Effector memory CD4-positive, alpha-beta T cell (primary cell): ENCODE measurements around the gene CD7.

Source experiments
- DNase-seq, 3 donors: peaks; one replicate each; pipeline ENCODE4 v3.0.0-alpha.2; 2020
- H3K27ac ChIP-seq: 2 replicates; pipeline ENCODE4 v1.7.0; 2013; ENCODE audit warnings: mild to moderate bottlenecking, low read length, moderate library complexity; ENCODE audit not compliant: insufficient read depth, poor library complexity, severe bottlenecking
- H3K27me3 ChIP-seq: replicated peaks from 2 replicates; pipeline ENCODE4 v1.7.0; 2013; ENCODE audit warnings: mild to moderate bottlenecking, low read length; ENCODE audit not compliant: insufficient read depth, control insufficient read depth, poor library complexity, severe bottlenecking
- H3K36me3 ChIP-seq: 2 replicates; pipeline ENCODE4 v1.7.0; 2013; ENCODE audit warnings: mild to moderate bottlenecking, low read length, moderate library complexity; ENCODE audit not compliant: control insufficient read depth, insufficient read depth
- H3K4me1 ChIP-seq: 2 replicates; pipeline ENCODE4 v1.7.0; 2013; ENCODE audit warnings: low read length, mild to moderate bottlenecking; ENCODE audit not compliant: control insufficient read depth, insufficient read depth, poor library complexity, severe bottlenecking
- H3K4me3 ChIP-seq: 2 replicates; pipeline ENCODE4 v1.7.0; 2013; ENCODE audit warnings: low read length, low read depth, mild to moderate bottlenecking; ENCODE audit not compliant: insufficient read depth, poor library complexity, severe bottlenecking
- H3K9me3 ChIP-seq: 2 replicates; pipeline ENCODE4 v1.7.0; 2013; ENCODE audit warnings: mild to moderate bottlenecking, low read length, moderate library complexity; ENCODE audit not compliant: control insufficient read depth

CD7 gene

DNA sequence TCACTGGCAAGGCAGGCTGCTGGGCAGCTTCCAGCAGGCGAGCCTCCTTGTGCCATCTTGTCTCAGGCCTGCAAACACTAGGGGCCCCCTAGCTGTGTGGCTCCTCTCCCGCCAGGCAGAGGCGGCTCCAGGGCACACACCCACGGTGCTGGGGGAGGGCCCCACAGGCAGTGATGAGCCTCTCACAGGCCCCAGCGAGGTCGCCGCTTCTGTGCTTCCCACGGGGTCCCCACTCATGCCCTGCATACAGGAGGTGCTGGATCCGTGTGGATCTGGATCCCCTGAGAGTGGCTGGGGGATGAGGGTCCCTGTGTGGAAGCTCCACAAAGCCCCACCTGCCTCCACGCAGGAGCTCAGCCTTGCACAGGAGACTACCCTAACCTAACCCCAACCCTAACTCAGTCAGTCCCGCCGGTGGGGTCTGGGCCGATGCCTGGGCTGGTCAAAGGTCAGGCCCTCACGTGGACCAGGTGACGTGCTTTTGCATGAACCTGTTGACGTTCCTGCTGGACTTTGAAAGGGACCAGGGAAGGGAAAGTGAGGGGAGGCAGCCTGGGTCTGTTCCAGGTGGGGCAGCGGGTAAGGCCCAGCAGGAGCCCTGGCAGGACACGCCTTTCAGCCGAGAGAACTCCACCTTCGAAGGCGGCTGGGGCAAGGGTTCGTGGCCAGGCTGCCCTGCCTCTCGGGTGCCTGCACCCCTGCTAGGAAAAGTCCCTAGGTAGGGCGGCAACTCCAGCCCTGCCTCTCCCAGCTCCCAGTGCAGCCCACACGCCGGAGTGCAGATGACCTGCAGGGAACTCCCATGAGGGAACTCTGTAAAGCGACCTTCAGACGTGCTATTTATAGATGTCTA lies 11.0 kb upstream of the CD7 start:
- no peaks in the 10 kb centered on the region for H3K27me3 ChIP-seq

DNA sequence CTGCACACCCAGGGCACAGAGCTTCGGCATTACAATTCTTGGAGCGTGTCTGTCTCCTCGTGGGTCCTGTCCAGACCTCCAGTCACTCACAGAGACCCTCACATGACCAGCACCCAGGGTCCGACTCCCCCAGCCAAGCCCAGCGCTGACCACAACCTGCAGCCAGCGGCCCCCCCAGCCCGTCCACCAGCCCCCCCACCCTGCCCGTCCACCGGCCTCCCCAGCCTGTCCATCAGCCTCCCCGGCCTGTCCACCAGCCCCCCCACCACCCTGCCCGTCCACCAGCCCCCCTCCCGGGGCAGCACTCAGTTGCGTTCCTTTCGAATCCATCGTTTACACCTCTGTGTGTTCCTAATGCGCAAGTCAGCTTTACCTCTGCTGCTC lies 10.3 kb upstream of the CD7 start:
- Histone ChIP-seq H3K9me3 (no peaks in the 10 kb centered on the region), H3K27ac (no peak overlapping the region), H3K4me1 (peaks cover 6% of the 10 kb centered on the region), H3K4me3 (no peak overlapping the region), H3K36me3 (no peaks in the 10 kb centered on the region), H3K27me3 (no peaks in the 10 kb centered on the region)
- DNase-seq: no peak

More for the DNA sequence above, 11.0 kb upstream of the CD7 start:
- Histone ChIP-seq H3K4me1 (peaks cover 13% of the 10 kb centered on the region), H3K36me3 (no peaks in the 10 kb centered on the region), H3K9me3 (no peaks in the 10 kb centered on the region), H3K4me3 (no peak overlapping the region), H3K27ac (no peak overlapping the region)
- no peak for DNase-seq

- Histone ChIP-seq H3K4me3 (no peak overlapping the region), H3K36me3 (no peaks in the 10 kb centered on the region), H3K27me3 (no peaks in the 10 kb centered on the region)
These were observed 9.9 kb upstream of the CD7 start for GRCh38 chr17:82327289-82327688.

DNA sequence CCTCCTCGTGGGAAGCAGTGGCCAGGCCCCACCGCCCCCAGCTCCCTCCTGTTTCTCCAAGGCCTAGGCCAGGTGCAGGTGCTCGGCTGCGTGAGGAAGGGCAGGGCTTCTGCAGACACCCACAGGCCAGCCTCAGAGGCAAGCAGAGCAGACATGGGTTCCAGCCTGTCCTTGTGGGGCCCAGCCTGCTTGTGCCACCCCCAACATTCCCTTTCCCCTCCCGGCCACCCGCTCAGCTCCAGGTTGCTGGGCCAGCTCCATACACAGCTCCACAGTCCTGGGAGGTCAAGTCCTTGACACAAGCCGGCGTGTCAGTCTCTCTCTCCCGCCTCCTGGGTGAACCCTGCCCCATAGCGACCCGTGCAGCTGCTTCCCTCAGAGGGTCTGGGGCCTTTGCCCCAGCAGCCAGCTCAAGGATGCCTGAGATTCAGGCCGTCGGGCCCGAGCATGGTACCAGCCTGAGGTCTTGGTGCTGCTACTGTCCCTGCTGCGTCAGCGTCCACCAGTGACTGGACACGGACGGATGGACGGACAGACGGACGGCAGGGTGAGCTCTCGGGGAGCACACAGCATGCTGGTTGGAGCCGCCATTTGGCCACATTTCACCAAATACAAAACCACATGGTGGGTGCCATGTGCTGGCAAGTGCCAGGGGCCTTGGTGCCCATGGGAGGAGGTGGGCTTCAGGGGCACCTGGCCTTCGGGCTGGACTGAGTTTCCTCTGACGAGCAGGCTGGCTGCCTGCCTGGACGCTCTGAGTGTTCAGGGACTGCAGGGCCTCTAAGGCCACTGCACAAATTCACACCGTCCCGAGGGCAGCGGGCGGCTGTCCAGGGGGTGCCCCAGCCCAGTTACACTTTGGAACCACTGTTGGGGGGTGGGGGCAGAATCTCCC lies 8.1 kb upstream of the CD7 start:
- Histone ChIP-seq H3K27me3 (no peaks in the 10 kb centered on the region), H3K36me3 (no peaks in the 10 kb centered on the region), H3K27ac (no peak overlapping the region), H3K4me3 (no peak overlapping the region), H3K4me1 (peaks cover 16% of the 10 kb centered on the region), H3K9me3 (no peaks in the 10 kb centered on the region)
- no peak for DNase-seq

More at GRCh38 chr17:82327289-82327688, 9.9 kb upstream of the CD7 start:
- Histone ChIP-seq H3K27ac (no peak overlapping the region), H3K4me1 (peaks cover 2% of the 10 kb centered on the region), H3K9me3 (no peaks in the 10 kb centered on the region)
- DNase-seq: no peak

DNA sequence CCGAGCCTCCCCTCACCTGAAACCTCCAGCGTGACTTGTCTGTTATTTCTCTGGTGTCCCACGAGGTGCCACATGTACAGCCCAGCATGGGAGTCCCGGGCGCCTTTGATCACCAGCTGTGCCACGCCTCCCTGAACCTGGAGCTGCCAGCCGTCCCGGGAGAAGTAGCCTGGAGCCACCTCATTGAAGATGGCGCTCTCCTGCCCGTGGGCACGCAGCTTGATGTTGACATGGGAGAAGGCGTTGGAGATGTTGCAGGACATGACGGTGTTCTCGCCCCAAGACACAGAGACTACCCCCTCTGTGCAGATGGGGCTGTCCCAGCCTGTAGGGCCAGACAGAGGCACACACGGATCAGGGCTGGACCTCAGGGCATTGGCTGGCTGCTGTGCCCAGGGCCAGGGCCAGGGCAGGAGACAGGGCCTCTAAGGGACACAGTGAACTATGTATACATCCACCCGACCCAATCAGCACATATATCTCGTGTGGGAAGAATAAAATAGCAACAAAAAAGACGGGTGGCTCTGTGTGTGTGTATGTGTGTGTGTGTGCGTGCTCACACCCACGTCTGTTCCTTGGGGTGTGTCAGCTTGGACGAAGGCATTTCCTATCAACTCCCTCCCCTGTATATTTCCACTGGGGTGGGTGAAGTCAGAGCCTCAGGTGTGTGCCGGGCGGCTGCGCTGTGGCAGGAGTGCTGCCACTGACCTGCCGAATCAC lies 7.3 kb upstream of the CD7 start:
- H3K27me3 ChIP-seq: no peaks in the 10 kb centered on the region
- H3K36me3 ChIP-seq: no peaks in the 10 kb centered on the region
- no peak overlapping the region for H3K4me3 ChIP-seq
- H3K9me3 ChIP-seq: no peaks in the 10 kb centered on the region
- peaks cover 21% of the 10 kb centered on the region for H3K4me1 ChIP-seq
- DNase-seq: no peak
- no peak overlapping the region for H3K27ac ChIP-seq

DNA sequence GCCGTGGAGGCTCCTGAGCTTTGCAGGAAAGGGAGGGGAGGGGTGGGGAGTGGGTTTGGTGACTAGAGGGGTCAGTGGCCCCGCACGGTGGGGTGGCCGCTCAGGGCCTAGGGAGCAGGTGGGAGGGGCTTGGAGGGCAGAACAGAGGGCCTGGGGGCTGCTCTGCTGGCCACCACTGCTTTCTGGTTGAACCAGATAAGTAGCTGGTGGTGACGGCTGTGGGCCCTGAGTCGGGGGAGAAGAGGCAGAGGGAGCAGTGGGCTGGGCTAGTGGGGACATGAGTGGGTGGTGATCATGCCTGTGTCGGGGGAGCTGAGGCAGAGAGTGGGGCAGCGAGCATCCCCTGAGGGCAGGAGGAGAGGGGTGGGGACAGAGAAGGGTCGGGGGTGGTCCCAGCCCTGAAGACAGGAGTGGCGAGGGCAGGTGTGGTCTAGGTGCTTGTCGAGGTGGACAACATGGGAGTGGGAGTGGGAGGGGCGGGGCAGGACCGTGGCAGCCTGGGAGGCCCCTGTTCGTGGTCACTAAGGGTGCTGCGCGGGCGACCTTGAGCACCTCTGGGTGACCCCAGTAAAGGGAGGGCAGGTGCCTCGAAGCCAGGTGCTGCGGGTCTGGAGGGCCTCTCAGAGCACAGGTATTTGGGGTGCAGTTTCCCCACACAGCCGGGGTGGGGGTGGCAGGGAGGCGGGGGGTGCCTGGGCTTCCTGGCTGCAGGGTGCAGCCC lies 6.3 kb upstream of the CD7 start:
- H3K36me3 ChIP-seq: no peaks in the 10 kb centered on the region
- H3K4me3 ChIP-seq: no peak overlapping the region
- H3K9me3 ChIP-seq: no peaks in the 10 kb centered on the region

DNA sequence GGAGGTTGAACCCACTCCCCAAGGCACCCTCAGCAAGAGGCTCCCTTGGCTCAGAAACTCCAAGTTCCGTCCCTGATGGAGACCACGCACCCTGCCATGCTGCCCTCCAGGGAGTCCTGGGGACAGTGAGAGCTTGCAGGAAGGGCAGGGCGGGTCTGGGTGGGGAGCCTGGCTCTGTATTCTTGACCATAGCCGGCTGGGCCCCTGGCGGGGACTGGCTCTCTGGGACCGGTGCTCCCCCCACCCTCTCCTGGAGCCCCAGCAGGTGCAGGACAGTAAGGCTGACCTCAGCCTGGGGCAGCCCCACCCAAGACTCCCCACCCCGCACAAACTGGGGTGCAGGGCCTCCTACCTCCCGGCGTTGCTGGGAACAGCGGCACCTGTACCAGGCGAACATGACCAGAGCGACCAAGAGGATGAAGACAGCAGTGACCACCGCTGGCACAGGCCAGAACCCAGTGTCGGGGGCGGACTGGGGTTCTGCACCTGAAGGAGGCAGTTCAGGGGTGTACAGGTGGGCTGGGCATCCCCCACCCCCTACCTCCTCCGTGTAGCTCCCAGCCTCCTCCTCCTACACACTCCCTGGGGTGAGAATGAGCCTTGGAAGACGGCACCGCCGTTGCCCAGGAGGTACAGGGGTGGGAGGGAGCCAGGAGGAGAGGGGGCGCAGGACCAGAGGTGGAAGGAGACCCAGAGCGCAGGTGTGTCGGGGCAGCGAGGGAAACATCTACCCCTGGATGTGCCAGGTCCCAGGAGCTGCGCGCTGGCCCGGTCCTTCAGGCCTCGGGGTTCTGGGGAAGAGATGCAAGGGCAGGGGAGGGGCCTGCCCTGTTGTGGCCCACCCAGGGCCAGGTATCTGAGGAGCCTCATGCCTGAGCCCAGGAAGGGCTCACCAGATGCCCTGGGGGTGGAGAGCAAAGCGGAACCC lies 5.4 kb upstream of the CD7 start:
- H3K27me3 ChIP-seq: no peaks in the 10 kb centered on the region
- no peaks in the 10 kb centered on the region for H3K9me3 ChIP-seq
- DNase-seq: no peak
- no peak overlapping the region for H3K4me3 ChIP-seq
- H3K36me3 ChIP-seq: no peaks in the 10 kb centered on the region
- peaks cover 24% of the 10 kb centered on the region for H3K4me1 ChIP-seq
- no peak overlapping the region for H3K27ac ChIP-seq

More for the DNA sequence above, 6.3 kb upstream of the CD7 start:
- H3K27me3 ChIP-seq: no peaks in the 10 kb centered on the region
- no peak overlapping the region for H3K27ac ChIP-seq
- DNase-seq: no peak
- peaks cover 21% of the 10 kb centered on the region for H3K4me1 ChIP-seq

GRCh38 chr17:82321947-82322466 lies 4.6 kb upstream of the CD7 start:
- no peaks in the 10 kb centered on the region for H3K9me3 ChIP-seq
- peaks cover 29% of the 10 kb centered on the region for H3K4me1 ChIP-seq
- H3K27me3 ChIP-seq: no peaks in the 10 kb centered on the region
- H3K36me3 ChIP-seq: no peaks in the 10 kb centered on the region
- no peak overlapping the region for H3K27ac ChIP-seq
- no peak for DNase-seq
- H3K4me3 ChIP-seq: no peak overlapping the region
